ENCODE measurements around the gene ATRX. TPM values are rescaled to one million over a fixed set of nuclear protein-coding genes. Genes with fewer than 3 reads are reported as not detected.

Gene ATRX
- total and polyA plus RNA-seq, 10 of the 15 experiments (the other 5 are each of a cell fraction or from before 2014, with no cell fraction given): 19.4 to 73.8 (median 45.2) TPM

GRCh38 chrX:77561372-77561771 is 224.6 kb downstream of the ATRX start:
- no peak overlapping the region for H3K27ac ChIP-seq (ENCODE audit: control insufficient read depth, insufficient read depth)
- ATAC-seq (no peak), FAIRE-seq (no peak), DNase-seq (ENCODE audit: low read depth, low spot score) (no peak)
- no peaks in the 10 kb centered on the region for H3K27me3 ChIP-seq (replicated peaks in 1 of 2; ENCODE audit: control insufficient read depth in 2 of 2, insufficient read depth in 2 of 2, low read length in 1 of 2)
- H3K9me3 ChIP-seq (replicated peaks; ENCODE audit: control insufficient read depth, insufficient read depth, low read length): no peaks in the 10 kb centered on the region; the same call in 2 of the 3 replicates
- no peak overlapping the region for H3K4me3 ChIP-seq
- 46% methylated on average over 2 of the region's 2 CpGs for WGBS (ENCODE audit: insufficient coverage, insufficient replicate concordance, low lambda C conversion rate, missing lambda C conversion rate)
- no peak overlapping the region for H2AFZ ChIP-seq (ENCODE audit: control insufficient read depth, low read depth, low read length)
- no peaks in the 10 kb centered on the region for H4K20me1 ChIP-seq (ENCODE audit: control insufficient read depth, insufficient read depth)
- H3K79me2 ChIP-seq (ENCODE audit: control insufficient read depth, insufficient read depth, low read length): no peaks in the 10 kb centered on the region
- in situ Hi-C loops (cut with MboI): no loop called here
- H3K9ac ChIP-seq (ENCODE audit: control insufficient read depth, insufficient read depth, low read length): no peak overlapping the region
- ChIA-PET SMC1A (ENCODE audit: uncharacterized antibody, unreplicated experiment) (interaction anchor here (1.1 kb wide), 1 partner anchor 155 kb away, joined by 3 read pairs; no protein-coding TSS in a partner anchor), POLR2A (no interaction called here), RAD21 (ENCODE audit: unreplicated experiment) (no interaction called here), CTCF (interaction anchor here (0.5 kb wide), 1 partner anchor 22 kb away, joined by 4 read pairs; no protein-coding TSS in a partner anchor)
- TF ChIP-seq ASH2L (IDR thresholded peaks at IDR 0.05; ENCODE audit: borderline replicate concordance, low read depth) (no peak), YY1 (IDR thresholded peaks at IDR 0.05; ENCODE audit: low read depth, low read length) (no peak), USF2 (IDR thresholded peaks at IDR 0.05; ENCODE audit: borderline replicate concordance, low read depth, low read length) (no peak), POLR2AphosphoS2 (IDR thresholded peaks at IDR 0.05; ENCODE audit: low read depth, low read length) (no peak), PAX8 (IDR thresholded peaks at IDR 0.05) (no peak), ZSCAN29 (IDR thresholded peaks at IDR 0.05) (no peak), SUZ12 (IDR thresholded peaks at IDR 0.05; ENCODE audit: unreplicated experiment) (no peak), MTA3 (IDR thresholded peaks at IDR 0.05; ENCODE audit: borderline replicate concordance, low read length) (no peak), BHLHE40 (IDR thresholded peaks at IDR 0.05; ENCODE audit: borderline replicate concordance in 1 of 2, low read depth in 2 of 2, low read length in 1 of 2) (no peak), SIX5 (IDR thresholded peaks at IDR 0.05; ENCODE audit: low read depth, low read length, severe bottlenecking) (no peak), EGR1 (IDR thresholded peaks at IDR 0.05; ENCODE audit: borderline replicate concordance in 1 of 2, low read depth in 2 of 2, low read length in 2 of 2) (no peak), KAT2A (conservative IDR thresholded peaks at IDR 0.05; ENCODE audit: control insufficient read depth, low read depth, low read length) (no peak), SMARCA5 (IDR thresholded peaks at IDR 0.05) (no peak), SUPT20H (IDR thresholded peaks at IDR 0.05; ENCODE audit: borderline replicate concordance, control insufficient read depth, low read depth, low read length) (no peak), LARP7 (IDR thresholded peaks at IDR 0.05) (no peak), NFYB (IDR thresholded peaks at IDR 0.05; ENCODE audit: insufficient read depth, low read depth, low read length) (no peak), EP300 (IDR thresholded peaks at IDR 0.05; ENCODE audit: borderline replicate concordance in 1 of 2, control insufficient read depth in 1 of 2, low read depth in 2 of 2, low read length in 2 of 2) (no peak)
- no peak overlapping the region for H3K4me2 ChIP-seq (ENCODE audit: control insufficient read depth, insufficient read depth)
- no peaks in the 10 kb centered on the region for H3K4me1 ChIP-seq (ENCODE audit: control insufficient read depth, insufficient read depth, low read length)
- H3K36me3 ChIP-seq (ENCODE audit: control insufficient read depth in 2 of 2, insufficient read depth in 2 of 2, low read length in 1 of 2): no peaks in the 10 kb centered on the region
- BruUV-seq (replicated peaks): no TSS peak
- intact Hi-C loops (cut with micrococcal nuclease; ENCODE audit: unreplicated experiment): no loop called here
